Fibroblast of the aortic adventitia (primary cell): ENCODE data around the gene TMUB2. TPM values are rescaled to one million over a fixed set of nuclear protein-coding genes. Genes with fewer than 3 reads are reported as not detected.

Experiments
- DNase-seq: peaks from one replicate; pipeline ENCODE4 v3.0.0-alpha.2; 2010; ENCODE audit warnings: low read depth
- H3K4me3 ChIP-seq: 2 replicates; pipeline ENCODE4 v1.5.1; 2011; ENCODE audit warnings: low read depth, mild to moderate bottlenecking, control low read depth, low read length, moderate library complexity
- total RNA-seq: library from RNA; depleted of rRNA; stranded (reverse); fragments of >200 nt; gene quantifications from 2 replicates; pipeline ENCODE4 v1.2.3, GENCODE V29; 2012; ENCODE audit warnings: low replicate concordance
- TF ChIP-seq, protein P1 (sequence below): IDR thresholded peaks from 2 replicates; pipeline ENCODE4 v1.5.1; 2011; ENCODE audit warnings: mild to moderate bottlenecking, low read length, control low read depth, inconsistent platforms; ENCODE audit not compliant: insufficient read depth

The TMUB2 gene
- total RNA-seq, 1 donor: 23.0 TPM

DNA sequence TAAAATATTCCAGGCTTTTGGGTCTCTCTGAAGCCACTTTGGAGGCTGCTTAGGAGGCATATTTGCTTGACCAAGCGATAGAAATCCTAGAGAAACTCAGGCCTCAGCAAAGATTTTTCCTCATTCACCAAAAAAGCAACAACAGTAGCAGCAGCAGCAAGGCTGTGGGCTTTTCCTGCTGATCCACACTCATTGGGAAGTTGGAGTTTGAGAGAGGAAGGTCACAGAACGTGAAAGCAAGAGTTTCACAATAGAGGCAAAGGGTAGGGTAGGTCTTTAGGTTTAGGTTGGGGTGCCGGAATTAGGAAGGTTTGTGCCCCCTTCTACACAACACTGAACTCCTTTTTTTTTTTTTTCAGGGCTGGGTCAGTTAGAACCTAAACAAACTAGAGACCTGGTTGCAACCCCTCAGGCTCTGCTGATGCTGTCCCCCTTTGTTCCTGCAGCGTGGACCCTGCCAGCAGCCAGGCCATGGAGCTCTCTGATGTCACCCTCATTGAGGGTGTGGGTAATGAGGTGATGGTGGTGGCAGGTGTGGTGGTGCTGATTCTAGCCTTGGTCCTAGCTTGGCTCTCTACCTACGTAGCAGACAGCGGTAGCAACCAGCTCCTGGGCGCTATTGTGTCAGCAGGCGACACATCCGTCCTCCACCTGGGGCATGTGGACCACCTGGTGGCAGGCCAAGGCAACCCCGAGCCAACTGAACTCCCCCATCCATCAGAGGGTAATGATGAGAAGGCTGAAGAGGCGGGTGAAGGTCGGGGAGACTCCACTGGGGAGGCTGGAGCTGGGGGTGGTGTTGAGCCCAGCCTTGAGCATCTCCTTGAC is 2.0 kb downstream of the TMUB2 start:
- DNase-seq: no peak
- H3K4me3 ChIP-seq: peak overlapping the region; percentile 99
- TF ChIP-seq, protein P1, sequence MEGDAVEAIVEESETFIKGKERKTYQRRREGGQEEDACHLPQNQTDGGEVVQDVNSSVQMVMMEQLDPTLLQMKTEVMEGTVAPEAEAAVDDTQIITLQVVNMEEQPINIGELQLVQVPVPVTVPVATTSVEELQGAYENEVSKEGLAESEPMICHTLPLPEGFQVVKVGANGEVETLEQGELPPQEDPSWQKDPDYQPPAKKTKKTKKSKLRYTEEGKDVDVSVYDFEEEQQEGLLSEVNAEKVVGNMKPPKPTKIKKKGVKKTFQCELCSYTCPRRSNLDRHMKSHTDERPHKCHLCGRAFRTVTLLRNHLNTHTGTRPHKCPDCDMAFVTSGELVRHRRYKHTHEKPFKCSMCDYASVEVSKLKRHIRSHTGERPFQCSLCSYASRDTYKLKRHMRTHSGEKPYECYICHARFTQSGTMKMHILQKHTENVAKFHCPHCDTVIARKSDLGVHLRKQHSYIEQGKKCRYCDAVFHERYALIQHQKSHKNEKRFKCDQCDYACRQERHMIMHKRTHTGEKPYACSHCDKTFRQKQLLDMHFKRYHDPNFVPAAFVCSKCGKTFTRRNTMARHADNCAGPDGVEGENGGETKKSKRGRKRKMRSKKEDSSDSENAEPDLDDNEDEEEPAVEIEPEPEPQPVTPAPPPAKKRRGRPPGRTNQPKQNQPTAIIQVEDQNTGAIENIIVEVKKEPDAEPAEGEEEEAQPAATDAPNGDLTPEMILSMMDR: no peak

DNA sequence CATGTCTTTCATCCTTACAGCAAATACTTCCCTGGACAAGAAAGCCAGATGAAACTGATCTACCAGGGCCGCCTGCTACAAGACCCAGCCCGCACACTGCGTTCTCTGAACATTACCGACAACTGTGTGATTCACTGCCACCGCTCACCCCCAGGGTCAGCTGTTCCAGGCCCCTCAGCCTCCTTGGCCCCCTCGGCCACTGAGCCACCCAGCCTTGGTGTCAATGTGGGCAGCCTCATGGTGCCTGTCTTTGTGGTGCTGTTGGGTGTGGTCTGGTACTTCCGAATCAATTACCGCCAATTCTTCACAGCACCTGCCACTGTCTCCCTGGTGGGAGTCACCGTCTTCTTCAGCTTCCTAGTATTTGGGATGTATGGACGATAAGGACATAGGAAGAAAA is 3.7 kb downstream of the TMUB2 start:
- no peak for DNase-seq
- TF ChIP-seq, protein P1: no peak
- no peak overlapping the region for H3K4me3 ChIP-seq

DNA sequence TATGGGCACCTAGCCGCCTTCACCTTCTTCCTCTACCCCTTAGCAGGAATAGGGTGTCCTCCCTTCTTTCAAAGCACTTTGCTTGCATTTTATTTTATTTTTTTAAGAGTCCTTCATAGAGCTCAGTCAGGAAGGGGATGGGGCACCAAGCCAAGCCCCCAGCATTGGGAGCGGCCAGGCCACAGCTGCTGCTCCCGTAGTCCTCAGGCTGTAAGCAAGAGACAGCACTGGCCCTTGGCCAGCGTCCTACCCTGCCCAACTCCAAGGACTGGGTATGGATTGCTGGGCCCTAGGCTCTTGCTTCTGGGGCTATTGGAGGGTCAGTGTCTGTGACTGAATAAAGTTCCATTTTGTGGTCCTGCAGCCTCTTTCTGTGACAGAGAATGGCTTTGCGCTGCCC is 4.6 kb downstream of the TMUB2 start:
- TF ChIP-seq, protein P1: no peak
- no peak overlapping the region for H3K4me3 ChIP-seq
- no peak for DNase-seq

DNA sequence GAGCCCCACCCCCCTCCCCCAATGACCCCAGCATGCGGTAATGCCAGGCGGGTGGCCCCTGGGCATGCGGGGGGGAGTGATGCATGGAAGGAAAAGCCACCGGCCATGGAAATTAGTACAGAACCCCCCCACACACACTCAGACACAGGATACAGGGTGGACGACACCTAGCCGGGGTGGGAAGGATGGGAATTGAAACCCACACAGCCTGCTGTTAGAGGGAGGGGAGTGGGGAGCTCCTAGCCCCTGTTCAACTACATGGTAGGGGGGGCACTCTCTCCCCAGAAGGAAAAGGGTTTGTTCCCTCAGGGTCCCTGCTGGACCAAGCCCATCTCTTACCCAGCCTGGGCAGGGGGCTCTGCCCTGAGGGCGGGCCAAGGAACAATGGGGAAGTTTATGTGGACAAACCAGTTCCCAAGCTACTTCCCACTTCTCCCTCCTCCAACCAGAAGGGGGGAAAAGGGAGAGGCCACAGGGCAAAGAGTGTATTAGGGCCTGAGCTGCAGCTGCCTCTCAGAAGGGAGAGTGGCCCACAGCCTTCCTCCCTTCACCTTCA is 5.2 kb downstream of the TMUB2 start:
- TF ChIP-seq, protein P1: no peak
- DNase-seq: no peak
- no peak overlapping the region for H3K4me3 ChIP-seq

DNA sequence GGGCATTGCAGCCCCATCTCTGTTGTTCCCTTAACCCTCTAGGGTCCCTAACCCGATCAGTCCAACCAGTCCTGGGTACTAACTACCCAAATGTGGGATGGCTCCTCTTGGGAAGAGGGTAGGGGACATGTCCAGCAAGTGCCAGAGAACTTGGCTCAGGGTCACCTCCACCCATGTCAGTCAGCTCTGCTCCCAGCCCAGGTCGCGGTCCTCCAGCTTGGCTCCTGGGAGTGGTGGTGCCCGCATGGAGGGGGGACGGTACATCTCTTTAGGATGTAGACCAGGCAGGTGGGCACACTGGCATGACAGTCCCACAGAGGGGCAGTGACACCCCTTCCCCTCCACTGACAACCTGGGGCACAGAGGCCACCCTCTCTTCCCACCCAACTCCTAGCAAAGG is 6.0 kb downstream of the TMUB2 start:
- no peak overlapping the region for H3K4me3 ChIP-seq
- TF ChIP-seq, protein P1: no peak
- no peak for DNase-seq

DNA sequence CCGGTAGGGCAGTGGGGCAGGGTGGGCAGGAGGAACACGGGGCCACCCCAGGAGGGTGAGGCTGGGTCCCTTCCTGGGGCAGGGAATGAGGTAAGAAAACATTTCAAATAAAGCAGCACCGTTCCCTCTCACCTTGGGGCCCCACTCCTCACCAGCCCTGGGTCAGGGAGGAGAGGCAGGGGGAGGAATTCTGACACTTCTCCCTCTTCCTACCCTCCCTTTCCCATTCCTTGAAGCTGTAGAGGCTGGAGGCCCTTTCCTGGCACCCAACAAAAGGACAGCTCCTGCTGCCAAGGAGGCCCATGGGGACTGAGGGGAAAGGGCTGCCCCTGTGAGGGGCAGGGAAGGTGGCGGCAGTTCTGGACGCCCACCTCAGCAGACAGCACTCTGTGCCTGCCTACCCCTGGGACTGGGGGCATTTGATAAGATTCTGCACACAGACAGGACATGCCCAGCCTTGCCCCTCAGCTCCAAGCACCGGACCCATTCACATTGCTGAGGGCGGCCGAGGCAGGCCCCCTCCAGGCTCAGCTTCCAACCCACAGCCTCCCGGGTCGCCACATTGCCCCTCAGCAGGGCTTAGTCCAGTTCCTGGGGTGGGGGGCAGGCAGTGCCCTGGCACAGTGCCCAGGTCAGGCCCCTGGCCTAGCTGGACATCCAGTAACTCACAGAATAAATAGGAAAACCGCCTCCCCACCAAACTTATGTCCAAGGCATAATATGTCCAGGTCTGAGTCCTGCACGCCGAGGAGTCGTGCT is 6.7 kb downstream of the TMUB2 start:
- DNase-seq: no peak
- TF ChIP-seq, protein P1: no peak
- H3K4me3 ChIP-seq: no peak overlapping the region
